K562 (cell line): ENCODE results near the gene GATAD2B. TPM values are rescaled to one million over a fixed set of nuclear protein-coding genes. Genes with fewer than 3 reads are reported as not detected.

Experiments
- ATAC-seq: fragments of 200-7000 bp; cut with Tn5 transposase; 3 replicates; pipeline ENCODE4 v1.9.1; 2020; ENCODE audit warnings: moderate library complexity
- BruUV-seq: library from RNA; stranded (reverse); fragments of 400-500 nt; replicated peaks from 2 replicates; lab custom pipeline; 2021; lab: Mats Ljungman, UMichigan
- CTCF ChIA-PET: fragments of 300-600 bp; formaldehyde crosslinking; extraction: SDS; loops from one replicate; lab custom pipeline; 2021; ENCODE audit warnings: low intra/inter-chr PET ratio; lab: Yijun Ruan, JAX
- POLR2A ChIA-PET: fragments of 300-600, 350-650 bp; sonication (Branson Sonifier 250); formaldehyde crosslinking; extraction: SDS; loops from one replicate; lab custom pipeline; 2021; ENCODE audit warnings: antibody characterized with exemption, inconsistent platforms; lab: Yijun Ruan, JAX
- DNase-seq, 4 experiments: peaks; one replicate each; pipeline versions ENCODE4 v3.0.0 to v3.0.0-alpha.2; 2011 to 2018; ENCODE audit warnings: low spot score in 3 of 4, mixed read lengths in 3 of 4; ENCODE audit errors: extremely low read depth in 1 of 4
- FAIRE-seq: peaks from 2 replicates; lab custom pipeline; 2011; peaks lifted over from hg19 to GRCh38; lab: Jason Lieb, UNC
- H2AFZ ChIP-seq: 2 replicates; pipeline ENCODE4 v1.6.0; 2011; ENCODE audit warnings: low read depth, low read length, control low read depth, inconsistent platforms
- H3K27ac ChIP-seq: fragments of 200-600 bp; 3 replicates; pipeline ENCODE4 v1.8.0; 2011; ENCODE audit warnings: low read depth, mild to moderate bottlenecking, control low read depth, inconsistent platforms, low read length, moderate library complexity, mixed read lengths; ENCODE audit errors: extremely low read depth
- H3K27me3 ChIP-seq, 2 experiments: fragments of 300-600 bp in 1 of 2; 2 replicates in 1 of 2; 3 replicates in 1 of 2; pipeline versions ENCODE4 v1.6.0 to v1.8.0; 2011; ENCODE audit warnings: inconsistent platforms in 2 of 2, low read length in 2 of 2, mild to moderate bottlenecking in 1 of 2, mixed read lengths in 1 of 2, moderate library complexity in 1 of 2; ENCODE audit not compliant: control insufficient read depth in 2 of 2, insufficient read depth in 2 of 2
- H3K36me3 ChIP-seq: fragments of 300-600 bp; 3 replicates; pipeline ENCODE4 v1.8.0; 2011; ENCODE audit warnings: mild to moderate bottlenecking, low read length, inconsistent platforms; ENCODE audit not compliant: control insufficient read depth, insufficient read depth
- H3K4me1 ChIP-seq, 2 experiments: fragments of 200-600 bp in 1 of 2; replicated peaks in 1 of 2; 2 replicates in 1 of 2; 3 replicates in 1 of 2; pipeline versions ENCODE4 v1.5.1 to v1.8.0; 2011; ENCODE audit warnings: inconsistent platforms in 2 of 2, low read length in 2 of 2, mild to moderate bottlenecking in 1 of 2, mixed read lengths in 1 of 2, moderate library complexity in 1 of 2; ENCODE audit not compliant: control insufficient read depth in 2 of 2, insufficient read depth in 2 of 2
- H3K4me2 ChIP-seq: 2 replicates; pipeline ENCODE4 v1.6.1; 2011; ENCODE audit warnings: low read length, control low read depth, inconsistent platforms, mixed read lengths; ENCODE audit not compliant: insufficient read depth
- H3K4me3 ChIP-seq: fragments of 200-600 bp; sonication (generic), shearing (Covaris generic); 2 replicates; pipeline ENCODE4 v1.5.1; 2016; ENCODE audit warnings: control low read depth, inconsistent platforms
- H3K79me2 ChIP-seq: fragments of 200-600 bp; 3 replicates; pipeline ENCODE4 v1.8.0; 2011; ENCODE audit warnings: low read length, inconsistent platforms; ENCODE audit not compliant: control insufficient read depth, insufficient read depth
- H3K9ac ChIP-seq, 2 experiments: 2 replicates each; pipeline versions ENCODE4 v1.6.0 to v1.6.1; 2011; ENCODE audit warnings: low read depth in 2 of 2, low read length in 2 of 2, control low read depth in 1 of 2, inconsistent platforms in 1 of 2, mild to moderate bottlenecking in 1 of 2, mixed read lengths in 1 of 2; ENCODE audit not compliant: insufficient read depth in 1 of 2
- H3K9me1 ChIP-seq: one replicate; pipeline ENCODE4 v1.6.0; 2011; ENCODE audit warnings: inconsistent platforms, mild to moderate bottlenecking, low read length, moderate library complexity; ENCODE audit not compliant: control insufficient read depth, insufficient read depth
- H3K9me3 ChIP-seq: replicated peaks from 2 replicates; pipeline ENCODE4 v1.5.1; 2011; ENCODE audit warnings: low read depth, low read length, inconsistent platforms; ENCODE audit not compliant: control insufficient read depth, insufficient read depth
- H4K20me1 ChIP-seq: replicated peaks from 2 replicates; pipeline ENCODE4 v1.6.1; 2011; ENCODE audit warnings: low read length, inconsistent platforms, mixed read lengths; ENCODE audit not compliant: control insufficient read depth, insufficient read depth
- CTCFL ChIP-seq: IDR thresholded peaks from 2 replicates; pipeline ENCODE4 v1.6.1; 2011; ENCODE audit warnings: borderline replicate concordance, low read depth, mild to moderate bottlenecking, moderate library complexity, low read length; ENCODE audit not compliant: insufficient read depth, poor library complexity, severe bottlenecking
- DLX4 ChIP-seq: fragments of 250-450 bp; sonication (Bioruptor Pico); IDR thresholded peaks from 2 replicates; pipeline ENCODE4 v1.6.1; 2021; ENCODE audit warnings: mild to moderate bottlenecking
- ETV6 ChIP-seq, 3 experiments: fragments of 150-350 bp in 1 of 3; sonication (generic) in 1 of 3; formaldehyde crosslinking in 1 of 3; IDR thresholded peaks; 2 replicates each; pipeline versions ENCODE4 v1.6.1 to v1.8.0; 2014 to 2022; ENCODE audit warnings: borderline replicate concordance in 2 of 3, low read depth in 2 of 3, antibody characterized with exemption in 1 of 3, low read length in 1 of 3, mild to moderate bottlenecking in 1 of 3, missing genetic modification reagents in 1 of 3
- FOSL1 ChIP-seq: fragments of 200-800 bp; sonication (Bioruptor generic); conservative IDR thresholded peaks from 2 replicates; pipeline ENCODE4 v1.6.1; 2016; ENCODE audit warnings: missing genetic modification characterization, missing compliant biosample characterization
- GTF2F1 ChIP-seq: IDR thresholded peaks from 2 replicates; pipeline ENCODE4 v1.6.1; 2011; ENCODE audit warnings: low read depth, low read length, improper control_type of control experiment
- KLF6 ChIP-seq: fragments of 250-450 bp; sonication (Bioruptor Pico); IDR thresholded peaks from 2 replicates; pipeline ENCODE4 v1.4.0; 2020; ENCODE audit warnings: mild to moderate bottlenecking, moderate library complexity, borderline replicate concordance
- SMARCC2 ChIP-seq: fragments of 450-650 bp; IDR thresholded peaks from 2 replicates; pipeline ENCODE4 v1.6.1; 2017; ENCODE audit warnings: antibody characterized with exemption, moderate library complexity, mild to moderate bottlenecking, low read depth
- SPI1 ChIP-seq: IDR thresholded peaks from 2 replicates; pipeline ENCODE4 v1.6.1; 2011; ENCODE audit warnings: low read depth, low read length, control low read depth, borderline replicate concordance
- ZBTB8A ChIP-seq: fragments of 450-650 bp; IDR thresholded peaks from 2 replicates; pipeline ENCODE4 v1.6.1; 2018; ENCODE audit warnings: mild to moderate bottlenecking, moderate library complexity; ENCODE audit not compliant: partially characterized antibody
- WGBS: fragments of 100-300 bp; shearing (Covaris generic); methylation state at CpG from one replicate; pipeline ENCODE4 v1.1.6; 2016; ENCODE audit warnings: low coverage, mixed read lengths; ENCODE audit not compliant: insufficient coverage; ENCODE audit errors: missing lambda C conversion rate; 5-methylcytosine and 5-hydroxymethylcytosine counted together
- in situ Hi-C: fragments of 300-500 bp; cut with MboI; formaldehyde crosslinking; loops from 4 replicates; pipeline ENCODE4 v1.15.0; 2018; ENCODE audit warnings: inconsistent platforms, mixed read lengths
- intact Hi-C: fragments of 100-400 bp; cut with micrococcal nuclease; formaldehyde crosslinking; loops from 2 replicates; pipeline ENCODE4 v1.14.2; 2022
- polyA plus RNA-seq, 8 experiments: library from polyadenylated mRNA; depleted of rRNA in 4 of 8; stranded (reverse) in 5 of 8; unstranded in 3 of 8; fragments of >200 nt; fragmentation: Nextera tagmentation in 2 of 8; fragmentation: Illumina TruSeq in 1 of 8; extraction: Ambion mirVana in 2 of 8; extraction: Trizol in 1 of 8; gene quantifications; 2 replicates each; pipeline versions ENCODE4 v1.2.1 to v1.2.3, GENCODE V29; 2011 to 2014; ENCODE audit warnings: inconsistent platforms in 1 of 8, missing spikeins in 1 of 8
- total RNA-seq, 7 experiments: library from RNA; depleted of rRNA in 6 of 7; stranded (reverse); fragments of >200 nt in 6 of 7; fragmentation: Illumina TruSeq in 2 of 7; extraction: Trizol in 2 of 7; gene quantifications; 2 replicates each; pipeline versions ENCODE4 v1.2.1 to v1.2.3, GENCODE V29; 2011 to 2021; ENCODE audit warnings: low replicate concordance in 1 of 7

The GATAD2B gene
- total and polyA plus RNA-seq, 9 of the 15 experiments (the other 6 are each of a cell fraction or from before 2014, with no cell fraction given), result 1.5 to 40.2 (median 4.9) TPM

GRCh38 chr1:153856763-153857162 is 66.0 kb downstream of the GATAD2B start (continued):
- TF ChIP-seq KLF6 (no peak), DLX4 (CRISPR knock-in tag) (no peak), ETV6 (IDR thresholded peaks at IDR 0.05; ENCODE audit: borderline replicate concordance in 1 of 2, low read depth in 2 of 2, low read length in 1 of 2) (no peak), ETV6 (CRISPR knock-in tag; IDR thresholded peaks at IDR 0.05; ENCODE audit: borderline replicate concordance) (no peak), ZBTB8A (no peak), GTF2F1 (no peak), CTCFL (no peak), SMARCC2 (no peak)

DNA sequence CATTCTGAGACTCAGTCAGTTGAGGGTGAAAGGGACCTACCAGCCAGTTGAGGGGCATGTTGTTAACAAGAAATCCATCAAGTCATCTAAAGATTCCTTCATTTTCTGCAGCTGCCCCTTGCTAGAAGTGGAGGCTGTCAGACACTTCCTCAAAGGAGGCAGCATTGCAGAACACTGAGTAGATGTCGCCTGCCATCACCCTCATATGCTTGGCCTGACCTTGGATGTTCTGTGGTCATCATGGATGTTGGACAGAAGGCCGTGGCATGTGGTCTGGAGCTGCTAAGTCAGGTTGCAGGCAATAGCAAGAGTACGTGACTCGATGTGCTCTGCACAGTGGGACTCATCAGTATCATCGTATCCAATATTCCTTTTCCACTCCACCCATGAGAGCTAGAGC is 70.6 kb downstream of the GATAD2B start:
- in situ Hi-C loops (no loop called here), intact Hi-C loops (no loop called here)
- BruUV-seq, result no TSS peak
- Histone ChIP-seq H3K36me3 (peaks cover 20% of the 10 kb centered on the region; the same call in 2 of the 3 replicates), H3K27ac (no peak overlapping the region), H3K79me2 (peaks cover 36% of the 10 kb centered on the region), H3K4me2 (no peak overlapping the region), H3K9ac (no peak overlapping the region), H3K9me3 (no peaks in the 10 kb centered on the region), H2AFZ (no peak overlapping the region), H3K9me1 (no peaks in the 10 kb centered on the region), H3K4me3 (no peak overlapping the region), H3K4me1 (peaks cover 0 to 4% of the 10 kb centered on the region in 2 experiments; a peak in 1 of 5 replicates), H4K20me1 (no peaks in the 10 kb centered on the region), H3K27me3 (no peaks in the 10 kb centered on the region)
- ATAC-seq (no peak), FAIRE-seq (no peak), DNase-seq (no peak)
- POLR2A ChIA-PET, result interaction anchor here (0.6 to 1.6 kb wide), 5 partner anchors 12 to 138 kb away, joined by 3 to 8 read pairs (median 4); partner anchors contain the start of gene RPS27
- WGBS, result 95% methylated on average over 5 of the region's 5 CpGs
- TF ChIP-seq SPI1 (peak; percentile 13; the same call in 1 of the 2 replicates), FOSL1 (no peak)
- CTCF ChIA-PET, result no interaction called here
